ENCODE data around the gene CACNB4. TPM values are rescaled to one million over a fixed set of nuclear protein-coding genes. Genes with fewer than 3 reads are reported as not detected.

CACNB4 gene
- polyA plus RNA-seq, 1 of the 3 experiments (the other 2 are of a cell fraction) = 0.18 TPM

DNA sequence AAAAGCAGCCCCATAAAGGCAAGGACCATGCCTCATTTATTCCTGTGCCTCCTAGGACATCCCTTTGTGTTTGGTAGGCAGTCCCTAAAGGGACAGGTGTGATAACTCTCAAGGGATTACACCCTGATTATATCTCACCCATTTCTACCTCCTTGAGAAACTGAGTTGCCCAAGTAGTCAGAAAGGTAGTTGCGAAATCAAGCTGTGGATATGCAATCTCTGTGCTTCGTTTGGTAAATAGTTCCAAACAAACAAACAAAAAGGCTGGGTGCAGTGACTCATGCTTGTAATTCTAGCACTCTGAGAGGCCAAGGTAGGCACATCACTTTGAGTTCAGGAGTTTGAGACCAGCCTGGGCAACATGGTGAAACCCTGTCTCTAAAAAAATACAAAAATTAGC, 170.5 kb downstream of the CACNB4 start (continued):
- no peak for TF ChIP-seq RXRA (IDR thresholded peaks at IDR 0.05; ENCODE audit: borderline replicate concordance, low read depth)
- no peak for TF ChIP-seq IRF3 (IDR thresholded peaks at IDR 0.05; ENCODE audit: low read depth, low read length)
- TF ChIP-seq USF1 (IDR thresholded peaks at IDR 0.05; ENCODE audit: borderline replicate concordance, low read depth) = no peak
- no peak for TF ChIP-seq EZH2phosphoT487 (IDR thresholded peaks at IDR 0.05; ENCODE audit: borderline replicate concordance, low read depth)
- no peak for TF ChIP-seq FOSL2 (IDR thresholded peaks at IDR 0.05; ENCODE audit: borderline replicate concordance, low read depth)
- no peak for TF ChIP-seq USF2 (IDR thresholded peaks at IDR 0.05; ENCODE audit: borderline replicate concordance, low read depth, low read length)
- TF ChIP-seq MAX (IDR thresholded peaks at IDR 0.05; ENCODE audit: low read depth) = no peak

- Histone ChIP-seq H3K79me2 (ENCODE audit: insufficient read depth) (no peaks in the 10 kb centered on the region), H4K20me1 (ENCODE audit: insufficient read depth) (no peaks in the 10 kb centered on the region), H3K36me3 (replicated peaks in 1 of 2; ENCODE audit: control insufficient read depth in 1 of 2, insufficient read depth in 2 of 2, low read length in 1 of 2) (no peaks in the 10 kb centered on the region), H3K4me3 (ENCODE audit: low read depth in 2 of 2, low read length in 1 of 2) (no peak overlapping the region), H3K9me3 (no peaks in the 10 kb centered on the region), H3K27ac (ENCODE audit: low read depth in 2 of 2, low read length in 1 of 2) (no peak overlapping the region), H3K9me2 (no peaks in the 10 kb centered on the region), H2AFZ (ENCODE audit: low read depth) (no peak overlapping the region), H3K27me3 (ENCODE audit: insufficient read depth) (no peaks in the 10 kb centered on the region), H3F3A (replicated peaks; ENCODE audit: insufficient read depth) (no peaks in the 10 kb centered on the region), H3K4me2 (no peak overlapping the region), H3K4me1 (ENCODE audit: control insufficient read depth in 1 of 2, insufficient read depth in 2 of 2, low read depth in 1 of 2, low read length in 1 of 2) (no peaks in the 10 kb centered on the region), H3K9ac (no peak overlapping the region)
- ChIA-PET CTCF (interaction anchor here (0.7 to 0.8 kb wide), 2 partner anchors 25 to 98 kb away, joined by 3 read pairs; no protein-coding TSS in a partner anchor), POLR2A (no interaction called here)
- DNase-seq = no peak
- WGBS (ENCODE audit: low lambda C conversion rate) = 81% methylated on average over 7 of the region's 7 CpGs
- no peak for TF ChIP-seq NRF1 (IDR thresholded peaks at IDR 0.05; ENCODE audit: low read depth, low read length)
- TF ChIP-seq USF2 (IDR thresholded peaks at IDR 0.05; ENCODE audit: borderline replicate concordance, low read depth, low read length) = no peak
- TF ChIP-seq ZBTB33 (IDR thresholded peaks at IDR 0.05; ENCODE audit: borderline replicate concordance, low read depth) = no peak
- no peak for TF ChIP-seq RXRA (IDR thresholded peaks at IDR 0.05; ENCODE audit: borderline replicate concordance, low read depth)
- no peak for TF ChIP-seq RCOR1 (IDR thresholded peaks at IDR 0.05; ENCODE audit: low read length)
- TF ChIP-seq, protein P1, sequence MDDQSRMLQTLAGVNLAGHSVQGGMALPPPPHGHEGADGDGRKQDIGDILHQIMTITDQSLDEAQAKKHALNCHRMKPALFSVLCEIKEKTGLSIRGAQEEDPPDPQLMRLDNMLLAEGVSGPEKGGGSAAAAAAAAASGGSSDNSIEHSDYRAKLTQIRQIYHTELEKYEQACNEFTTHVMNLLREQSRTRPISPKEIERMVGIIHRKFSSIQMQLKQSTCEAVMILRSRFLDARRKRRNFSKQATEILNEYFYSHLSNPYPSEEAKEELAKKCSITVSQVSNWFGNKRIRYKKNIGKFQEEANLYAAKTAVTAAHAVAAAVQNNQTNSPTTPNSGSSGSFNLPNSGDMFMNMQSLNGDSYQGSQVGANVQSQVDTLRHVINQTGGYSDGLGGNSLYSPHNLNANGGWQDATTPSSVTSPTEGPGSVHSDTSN (IDR thresholded peaks at IDR 0.05) = no peak
- TF ChIP-seq TEAD4 (IDR thresholded peaks at IDR 0.05; ENCODE audit: borderline replicate concordance, insufficient read depth) = no peak
- TF ChIP-seq, protein P2, sequence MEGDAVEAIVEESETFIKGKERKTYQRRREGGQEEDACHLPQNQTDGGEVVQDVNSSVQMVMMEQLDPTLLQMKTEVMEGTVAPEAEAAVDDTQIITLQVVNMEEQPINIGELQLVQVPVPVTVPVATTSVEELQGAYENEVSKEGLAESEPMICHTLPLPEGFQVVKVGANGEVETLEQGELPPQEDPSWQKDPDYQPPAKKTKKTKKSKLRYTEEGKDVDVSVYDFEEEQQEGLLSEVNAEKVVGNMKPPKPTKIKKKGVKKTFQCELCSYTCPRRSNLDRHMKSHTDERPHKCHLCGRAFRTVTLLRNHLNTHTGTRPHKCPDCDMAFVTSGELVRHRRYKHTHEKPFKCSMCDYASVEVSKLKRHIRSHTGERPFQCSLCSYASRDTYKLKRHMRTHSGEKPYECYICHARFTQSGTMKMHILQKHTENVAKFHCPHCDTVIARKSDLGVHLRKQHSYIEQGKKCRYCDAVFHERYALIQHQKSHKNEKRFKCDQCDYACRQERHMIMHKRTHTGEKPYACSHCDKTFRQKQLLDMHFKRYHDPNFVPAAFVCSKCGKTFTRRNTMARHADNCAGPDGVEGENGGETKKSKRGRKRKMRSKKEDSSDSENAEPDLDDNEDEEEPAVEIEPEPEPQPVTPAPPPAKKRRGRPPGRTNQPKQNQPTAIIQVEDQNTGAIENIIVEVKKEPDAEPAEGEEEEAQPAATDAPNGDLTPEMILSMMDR (IDR thresholded peaks at IDR 0.05) = no peak
- no peak for TF ChIP-seq POLR2AphosphoS5 (IDR thresholded peaks at IDR 0.05; ENCODE audit: low read depth, low read length)
- TF ChIP-seq RAD21 (IDR thresholded peaks at IDR 0.05; ENCODE audit: low read length) = no peak
- TF ChIP-seq SMC3 (IDR thresholded peaks at IDR 0.05; ENCODE audit: low read depth, low read length) = no peak
- TF ChIP-seq IRF3 (IDR thresholded peaks at IDR 0.05; ENCODE audit: low read depth, low read length) = no peak
- TF ChIP-seq EZH2phosphoT487 (IDR thresholded peaks at IDR 0.05; ENCODE audit: borderline replicate concordance, low read depth) = no peak
- no peak for TF ChIP-seq SIN3A (IDR thresholded peaks at IDR 0.05; ENCODE audit: borderline replicate concordance, low read depth, low read length)
- TF ChIP-seq GATA2 (CRISPR knock-in tag; IDR thresholded peaks at IDR 0.05) = no peak
Observed at GRCh38 chr2:151927501-151928221, 171.2 kb downstream of the CACNB4 start.

All from SK-N-SH (cell line).